T-helper 17 cell (primary cell): ENCODE measurements around the gene SAMD13. TPM values are rescaled to one million over a fixed set of nuclear protein-coding genes. Genes with fewer than 3 reads are reported as not detected.
"Not testable (repeated sequence)": the region's sequence is repeated elsewhere in the genome, so short reads cannot be mapped to it uniquely, and the experiment has no call there.

Source experiments
- ATAC-seq: fragments of 150-1000 bp; cut with Tn5 transposase; 2 replicates; pipeline ENCODE4 v1.10.0; 2021; ENCODE audit warnings: mild to moderate bottlenecking, moderate library complexity
- DNase-seq, 3 donors: peaks; one replicate each; pipeline versions ENCODE4 v3.0.0 to v3.0.0-alpha.2; 2020 to 2021
- H3K9me3 ChIP-seq: one replicate; pipeline ENCODE4 v1.7.0; 2013; ENCODE audit warnings: low read length, mild to moderate bottlenecking; ENCODE audit not compliant: control insufficient read depth, poor library complexity, severe bottlenecking
- H3K27ac Mint-ChIP-seq: one replicate; pipeline ENCODE4 v1.8.0; 2022; ENCODE audit warnings: mild to moderate bottlenecking, moderate library complexity, mixed read lengths
- H3K27me3 Mint-ChIP-seq: one replicate; pipeline ENCODE4 v1.8.0; 2022; ENCODE audit warnings: mixed read lengths
- H3K36me3 Mint-ChIP-seq: one replicate; pipeline ENCODE4 v1.8.0; 2022; ENCODE audit warnings: low read depth, mixed read lengths
- H3K4me1 Mint-ChIP-seq: one replicate; pipeline ENCODE4 v1.8.0; 2022; ENCODE audit warnings: mild to moderate bottlenecking, mixed read lengths
- H3K4me3 Mint-ChIP-seq: one replicate; pipeline ENCODE4 v1.8.0; 2022; ENCODE audit warnings: mild to moderate bottlenecking, moderate library complexity, mixed read lengths
- total RNA-seq, 4 donors: library from RNA in 2 of 4; stranded (reverse) in 2 of 4; gene quantifications; one replicate each; pipeline ENCODE4 v1.2.3 and lab custom pipeline; 2022 to 2026

Gene SAMD13
- total RNA-seq, 2 donors from 2014 or later = not detected

DNA sequence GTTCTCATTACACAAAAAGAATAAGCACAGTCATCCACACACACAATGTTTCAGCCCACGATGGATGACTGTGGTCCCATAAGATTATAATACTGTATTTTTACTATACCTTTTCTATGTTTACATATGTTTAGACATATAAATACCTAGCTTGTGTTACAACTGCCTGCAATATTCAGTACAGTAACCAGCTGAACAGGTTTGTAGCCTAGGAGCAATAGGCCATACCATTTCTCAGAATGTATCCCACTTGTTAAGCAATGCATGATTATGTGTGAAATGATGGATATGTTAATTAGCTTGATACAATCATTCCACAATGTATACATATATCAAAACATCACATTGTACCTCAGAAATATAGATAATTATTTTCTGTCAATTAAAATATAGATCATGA, 33.2 kb upstream of the SAMD13 start:
- Mint-ChIP-seq H3K27ac (no peak overlapping the region), H3K27me3 (no peaks in the 10 kb centered on the region), H3K4me3 (no peak overlapping the region), H3K36me3 (peaks cover 4% of the 10 kb centered on the region), H3K4me1 (peaks cover 12% of the 10 kb centered on the region)
- no peak for DNase-seq
- H3K9me3 ChIP-seq = no peaks in the 10 kb centered on the region
- ATAC-seq = no peak

DNA sequence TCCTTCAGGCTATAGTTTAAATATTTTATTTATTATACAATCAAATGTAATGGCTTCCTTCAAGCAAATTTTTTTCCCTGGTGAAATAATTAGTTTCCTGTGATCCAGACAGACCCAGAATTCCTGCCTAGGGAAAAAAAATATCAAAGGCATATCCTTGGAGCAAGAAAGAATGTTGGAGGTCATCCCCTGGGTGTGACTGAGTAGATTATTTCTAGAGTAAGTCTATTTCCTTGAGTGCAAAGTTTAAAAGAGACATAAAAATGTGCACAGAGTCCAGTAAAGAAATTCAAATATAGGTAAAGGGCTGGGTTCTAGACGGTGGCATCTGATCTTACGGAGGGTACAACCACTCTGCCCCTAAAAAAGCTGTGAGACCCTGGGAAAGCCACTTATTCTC, 32.2 kb upstream of the SAMD13 start:
- Mint-ChIP-seq H3K4me1 (peaks cover 12% of the 10 kb centered on the region), H3K36me3 (peaks cover 4% of the 10 kb centered on the region), H3K27me3 (no peaks in the 10 kb centered on the region), H3K4me3 (no peak overlapping the region), H3K27ac (no peak overlapping the region)
- H3K9me3 ChIP-seq = no peaks in the 10 kb centered on the region
- DNase-seq = no peak
- ATAC-seq = no peak

DNA sequence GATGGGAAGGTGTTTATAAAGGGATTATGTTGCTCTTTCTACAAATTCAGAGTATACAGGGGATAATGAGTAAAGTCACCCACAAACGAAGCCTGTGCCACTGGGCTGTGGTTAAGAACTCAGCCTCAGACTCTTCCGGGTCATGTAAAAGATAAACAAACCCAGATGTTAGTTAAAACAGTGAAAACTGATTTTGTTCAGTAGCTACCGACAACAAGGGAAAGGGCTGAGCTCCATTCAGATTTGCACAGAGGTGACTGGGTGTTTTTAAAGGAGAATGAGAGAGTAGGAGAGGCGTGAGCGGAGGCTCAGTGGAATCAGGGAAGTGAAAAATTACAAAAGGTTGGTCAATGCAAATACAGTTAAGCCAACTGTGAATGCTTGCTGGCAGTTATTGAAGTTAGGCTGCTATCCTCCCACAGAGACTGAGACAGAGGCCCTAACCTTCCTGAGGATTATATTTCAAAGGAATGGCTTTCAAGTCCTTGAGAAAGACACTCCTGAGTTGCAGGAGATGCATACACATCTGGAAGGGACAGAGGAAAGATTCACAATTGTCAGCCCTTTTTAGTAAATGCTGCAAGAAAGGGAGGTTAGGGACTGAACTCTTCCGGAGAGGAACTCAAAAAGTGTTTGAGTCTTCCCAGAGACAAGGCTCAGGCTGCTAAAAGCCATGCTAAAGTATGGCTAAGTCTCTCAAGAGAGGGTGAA, 29.9 kb upstream of the SAMD13 start:
- Mint-ChIP-seq H3K27ac (peak overlapping the region; percentile 90), H3K4me3 (peak overlapping the region; percentile 69), H3K36me3 (peaks cover 4% of the 10 kb centered on the region), H3K4me1 (peaks cover 12% of the 10 kb centered on the region), H3K27me3 (no peaks in the 10 kb centered on the region)
- DNase-seq (no peak), ATAC-seq (peak; percentile 71)
- no peaks in the 10 kb centered on the region for H3K9me3 ChIP-seq

DNA sequence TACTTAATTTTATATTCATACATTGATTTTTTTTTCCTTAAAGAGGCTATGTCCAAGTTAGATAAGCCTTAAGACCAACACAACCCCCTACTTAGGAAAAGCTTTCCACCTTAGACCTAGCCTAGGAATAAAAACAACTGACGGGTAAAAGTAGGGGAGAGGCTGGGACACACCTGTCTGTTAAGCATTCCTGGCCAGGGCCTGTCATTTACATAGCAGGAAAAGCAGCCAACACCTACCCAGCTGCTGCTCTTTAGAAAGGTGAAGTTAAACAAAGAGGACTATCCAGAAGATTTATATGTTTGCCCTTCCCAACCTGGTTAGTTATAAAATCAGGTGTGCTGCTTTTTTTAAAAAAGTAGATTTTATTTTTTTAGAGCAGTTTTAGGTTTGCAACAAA, 29.1 kb upstream of the SAMD13 start:
- Mint-ChIP-seq H3K27ac (peak overlapping the region; percentile 41), H3K36me3 (peaks cover 2% of the 10 kb centered on the region), H3K4me3 (no peak overlapping the region), H3K27me3 (no peaks in the 10 kb centered on the region), H3K4me1 (peaks cover 12% of the 10 kb centered on the region)
- DNase-seq (no peak), ATAC-seq (no peak)
- no peaks in the 10 kb centered on the region for H3K9me3 ChIP-seq

DNA sequence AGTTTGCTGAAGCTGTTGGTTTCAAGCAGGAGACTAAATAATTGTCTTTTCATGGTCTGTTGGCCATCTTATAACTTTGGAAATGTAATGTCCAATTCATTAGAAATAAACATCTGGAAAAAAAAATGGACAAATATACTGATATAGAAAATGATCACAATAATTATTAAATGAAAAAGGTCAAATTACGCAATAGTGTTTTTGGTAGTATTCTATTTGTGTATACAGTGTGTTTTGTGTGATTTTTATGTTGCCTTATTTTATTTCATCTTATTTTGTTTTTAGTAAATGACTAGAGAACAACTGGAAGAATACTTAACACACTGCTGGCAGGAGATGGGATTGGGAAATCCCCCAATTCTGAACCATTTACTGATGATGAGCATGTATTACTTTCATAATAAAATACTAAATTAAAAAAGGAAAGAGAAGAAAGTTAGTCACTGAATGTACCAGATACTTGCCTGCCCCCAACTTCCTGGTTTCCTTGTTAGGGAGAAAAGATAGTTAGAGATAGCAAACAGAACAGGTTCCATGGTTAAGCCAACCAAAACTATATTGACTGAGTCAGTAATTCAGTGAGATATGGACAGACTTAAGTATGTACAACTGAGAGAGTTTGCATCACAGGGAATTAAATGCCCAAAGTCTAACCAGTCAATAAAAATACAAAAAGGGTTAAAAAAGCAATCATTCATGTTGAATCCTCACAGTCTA, 24.0 kb upstream of the SAMD13 start:
- Mint-ChIP-seq H3K27me3 (peaks cover 6% of the 10 kb centered on the region), H3K4me3 (no peak overlapping the region), H3K4me1 (peaks cover 4% of the 10 kb centered on the region), H3K27ac (no peak overlapping the region), H3K36me3 (peaks cover 1% of the 10 kb centered on the region)
- H3K9me3 ChIP-seq = no peaks in the 10 kb centered on the region
- DNase-seq = no peak
- ATAC-seq = no peak

DNA sequence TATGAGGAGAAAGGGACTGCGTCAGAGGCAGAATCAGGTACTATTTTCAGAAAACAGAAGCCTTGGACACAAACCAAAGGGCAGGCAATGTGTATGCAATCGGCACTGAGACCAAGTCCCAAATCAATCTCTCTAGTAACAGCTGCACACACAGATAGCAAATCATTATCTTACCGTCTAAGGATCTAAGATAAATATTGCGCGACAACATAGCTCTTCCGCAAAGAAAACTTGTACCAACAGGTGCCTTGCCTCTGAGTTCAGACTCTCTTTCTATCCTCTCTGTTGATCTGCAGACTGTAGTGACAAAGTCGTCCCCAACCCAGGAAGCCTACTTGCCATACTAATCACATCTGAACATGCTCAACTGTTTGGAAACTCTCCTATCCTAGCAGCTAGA, 22.6 kb upstream of the SAMD13 start:
- Mint-ChIP-seq H3K27me3 (peaks cover 6% of the 10 kb centered on the region), H3K4me1 (peaks cover 4% of the 10 kb centered on the region), H3K36me3 (peaks cover 2% of the 10 kb centered on the region), H3K27ac (no peak overlapping the region), H3K4me3 (no peak overlapping the region)
- ATAC-seq (no peak), DNase-seq (no peak)
- no peaks in the 10 kb centered on the region for H3K9me3 ChIP-seq

DNA sequence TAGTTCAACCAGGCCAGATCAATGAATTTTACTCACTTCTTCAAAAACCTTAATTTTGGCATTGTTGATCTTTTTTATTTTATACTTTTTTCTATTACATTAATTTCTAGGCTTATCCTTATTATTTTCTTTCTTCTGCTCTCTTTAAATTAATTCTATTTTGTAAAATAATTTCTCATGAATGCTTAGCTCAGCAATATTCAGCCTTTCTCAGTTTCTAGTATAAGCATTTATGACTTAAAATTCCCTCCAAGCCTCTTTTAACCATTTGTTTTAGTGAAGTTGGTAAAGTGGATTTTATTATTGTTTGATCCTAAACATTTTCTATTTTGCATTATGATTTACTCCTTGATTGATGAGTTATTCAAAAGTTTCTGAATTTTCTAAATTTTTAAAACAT, 20.6 kb upstream of the SAMD13 start:
- Mint-ChIP-seq H3K27me3 (peaks cover 18% of the 10 kb centered on the region), H3K36me3 (peaks cover 2% of the 10 kb centered on the region), H3K27ac (no peak overlapping the region), H3K4me3 (no peak overlapping the region), H3K4me1 (peaks cover 4% of the 10 kb centered on the region)
- ATAC-seq = no peak
- no peak for DNase-seq
- H3K9me3 ChIP-seq = no peaks in the 10 kb centered on the region

DNA sequence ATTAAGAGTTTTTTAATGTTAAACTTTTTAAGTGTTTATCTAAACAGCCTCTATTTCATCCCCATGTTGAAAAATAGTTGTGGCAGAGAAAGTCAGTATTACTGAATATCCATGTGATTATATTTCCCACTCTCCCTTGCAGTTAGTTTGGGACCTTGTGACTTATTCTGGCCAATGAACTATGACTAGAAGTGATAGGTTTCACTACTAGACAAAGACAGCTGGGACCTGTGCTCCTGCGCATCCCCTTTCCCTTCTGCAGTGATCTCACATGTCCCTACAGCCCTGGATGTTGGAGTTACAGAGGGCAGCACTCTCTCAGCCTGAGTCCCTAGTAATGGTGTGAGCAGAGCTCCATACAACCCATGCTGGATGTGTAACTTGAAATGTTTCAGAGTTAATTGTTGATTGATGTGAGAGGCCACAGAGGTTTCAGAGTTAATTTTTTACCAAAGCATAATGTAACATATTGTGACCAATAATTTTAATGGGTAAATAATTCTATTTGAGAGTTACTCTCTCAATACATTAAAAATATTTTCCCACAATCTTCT, 18.7 kb upstream of the SAMD13 start:
- no peak for DNase-seq
- Mint-ChIP-seq H3K4me1 (peaks cover 4% of the 10 kb centered on the region), H3K27me3 (peaks cover 16% of the 10 kb centered on the region), H3K4me3 (no peak overlapping the region), H3K36me3 (peaks cover 2% of the 10 kb centered on the region), H3K27ac (no peak overlapping the region)
- ATAC-seq = no peak
- no peaks in the 10 kb centered on the region for H3K9me3 ChIP-seq

DNA sequence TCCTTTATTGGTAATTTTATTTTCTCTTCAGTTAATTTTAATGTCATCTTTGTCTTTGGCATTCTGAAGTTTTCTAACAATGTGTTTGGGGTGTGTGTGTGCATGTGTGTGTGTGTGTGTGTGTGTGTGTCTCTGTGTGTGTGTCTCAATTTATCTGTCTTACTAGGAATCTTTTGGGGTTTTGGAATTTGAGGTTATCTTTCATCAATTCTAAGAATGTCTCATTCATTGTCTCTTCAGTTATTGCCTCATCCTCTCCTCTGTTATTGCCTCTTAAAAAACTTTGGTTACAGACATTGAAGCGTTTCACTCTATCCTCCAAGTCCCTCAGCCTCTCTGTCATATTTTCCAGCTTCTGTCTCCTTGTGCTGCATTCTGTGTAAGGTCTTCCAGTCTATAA, 18.1 kb upstream of the SAMD13 start:
- H3K36me3 Mint-ChIP-seq = peaks cover 2% of the 10 kb centered on the region
- ATAC-seq = no peak
- H3K4me1 Mint-ChIP-seq = peaks cover 4% of the 10 kb centered on the region
- H3K27me3 Mint-ChIP-seq = peaks cover 12% of the 10 kb centered on the region
- no peaks in the 10 kb centered on the region for H3K9me3 ChIP-seq
- no peak overlapping the region for H3K4me3 Mint-ChIP-seq
- H3K27ac Mint-ChIP-seq = no peak overlapping the region
- no peak for DNase-seq

DNA sequence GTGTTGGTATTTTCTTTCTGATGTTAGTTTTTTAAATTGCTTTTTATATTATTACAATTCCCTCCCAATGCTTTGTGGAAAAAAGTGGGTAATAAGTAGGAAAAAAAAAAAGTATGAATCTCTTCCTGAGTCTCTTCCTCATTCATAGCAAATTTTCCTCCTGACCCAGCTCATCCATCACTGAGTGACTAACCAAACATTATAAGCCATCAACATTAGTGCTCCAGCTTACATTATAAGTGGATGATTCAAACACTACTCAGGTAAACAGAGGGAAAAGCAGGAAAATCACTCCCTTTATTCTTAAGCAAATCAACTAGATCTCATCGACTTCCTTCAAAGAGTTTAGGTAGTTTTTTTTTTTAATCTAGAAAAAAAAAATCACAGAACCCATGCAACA, 15.4 kb upstream of the SAMD13 start:
- Mint-ChIP-seq H3K4me3 (no peak overlapping the region), H3K36me3 (peaks cover 2% of the 10 kb centered on the region), H3K27me3 (peaks cover 13% of the 10 kb centered on the region), H3K27ac (no peak overlapping the region), H3K4me1 (no peaks in the 10 kb centered on the region)
- ATAC-seq (no peak), DNase-seq (no peak)
- H3K9me3 ChIP-seq = no peaks in the 10 kb centered on the region

DNA sequence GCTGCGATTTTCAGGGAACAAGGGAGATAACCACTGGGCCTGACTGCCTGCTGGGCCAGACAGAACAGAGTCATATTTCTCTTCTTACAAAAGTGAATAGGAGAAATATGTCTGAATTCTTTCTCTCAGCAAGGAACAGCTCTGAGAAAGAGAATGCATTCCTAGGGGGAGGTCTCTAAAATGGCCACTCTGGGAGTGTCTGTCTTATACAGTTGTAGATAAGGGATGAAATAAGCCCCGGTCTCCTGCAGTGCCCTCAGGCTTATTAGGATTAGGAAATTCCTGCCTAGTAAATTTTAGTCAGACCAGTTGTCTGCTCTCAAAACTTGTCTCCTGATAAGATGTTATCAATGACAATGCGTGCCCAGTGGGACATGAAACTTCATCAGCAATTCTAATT, 14.1 kb upstream of the SAMD13 start:
- not testable (repeated sequence) for DNase-seq, H3K4me1 Mint-ChIP-seq, H3K9me3 ChIP-seq, ATAC-seq, H3K36me3 Mint-ChIP-seq, H3K4me3 Mint-ChIP-seq, H3K27ac Mint-ChIP-seq
- peaks cover 26% of the 10 kb centered on the region for H3K27me3 Mint-ChIP-seq

DNA sequence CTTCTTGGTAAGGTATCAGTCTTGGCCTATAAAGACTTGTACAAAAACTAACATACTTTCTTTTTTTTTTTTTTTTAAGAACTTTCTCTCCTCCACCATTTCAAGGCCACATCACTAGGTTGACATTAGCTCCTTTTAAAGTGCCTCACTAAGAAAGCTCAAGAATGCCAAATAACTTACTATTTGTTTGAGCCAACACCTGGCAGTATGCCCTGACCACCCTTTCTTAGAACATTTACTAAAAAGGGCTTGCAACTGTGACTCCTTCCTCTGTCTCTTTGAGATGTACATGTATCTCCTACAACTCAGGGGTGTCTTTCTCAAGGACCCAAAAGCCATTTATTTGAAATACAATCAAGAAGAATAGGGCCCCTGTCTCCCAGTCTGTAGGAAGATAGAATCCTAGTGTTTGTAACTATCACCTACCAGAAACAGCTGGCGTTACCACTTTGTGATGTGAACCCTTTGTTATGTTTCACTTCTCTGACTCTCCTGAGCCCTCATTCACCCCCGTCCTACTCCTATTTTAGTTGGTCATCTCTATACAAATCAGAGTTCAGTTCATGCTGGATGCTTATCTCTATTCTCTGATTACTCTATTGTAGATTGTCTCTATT, 12.2 kb upstream of the SAMD13 start:
- peaks cover 6% of the 10 kb centered on the region for H3K36me3 Mint-ChIP-seq
- H3K27me3 Mint-ChIP-seq = peaks cover 25% of the 10 kb centered on the region
- ATAC-seq = no peak
- no peak overlapping the region for H3K27ac Mint-ChIP-seq
- no peak for DNase-seq
- H3K4me1 Mint-ChIP-seq = no peaks in the 10 kb centered on the region
- no peak overlapping the region for H3K4me3 Mint-ChIP-seq
- no peaks in the 10 kb centered on the region for H3K9me3 ChIP-seq

DNA sequence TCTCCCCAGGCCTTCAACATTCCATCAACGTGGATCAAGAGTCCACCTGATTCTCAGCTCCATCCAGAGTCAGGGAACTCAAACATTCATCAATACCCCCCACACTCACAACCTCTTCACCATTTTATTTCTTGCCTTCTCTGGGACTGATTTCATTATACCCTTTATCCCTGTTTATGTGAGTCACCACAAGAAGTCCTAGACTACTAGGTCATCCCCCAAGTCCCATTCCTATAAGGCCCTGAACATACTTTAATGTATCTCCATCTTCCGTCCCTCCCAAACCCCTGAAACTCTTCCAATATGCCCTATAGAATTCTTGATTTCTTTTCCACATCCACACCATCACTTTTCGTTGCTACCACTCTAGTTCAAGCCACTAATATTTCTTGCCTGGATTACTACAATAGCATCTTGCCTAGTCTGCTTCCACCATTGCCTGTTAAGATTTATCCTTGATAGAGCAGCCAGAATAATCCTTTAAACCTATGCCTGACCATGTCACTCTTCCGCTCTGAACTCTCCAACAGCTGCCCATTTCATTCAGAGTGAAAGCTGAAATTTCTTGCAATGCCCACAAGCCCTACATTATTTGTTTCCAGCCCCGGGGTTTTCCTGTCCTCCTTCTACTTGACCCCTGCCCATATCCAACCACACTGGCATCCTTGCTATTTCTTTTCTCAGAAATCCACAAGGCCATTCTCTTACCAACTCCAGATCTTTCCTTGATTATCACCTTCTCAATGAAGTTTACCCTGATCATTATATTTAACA, 9.4 kb upstream of the SAMD13 start:
- peaks cover 20% of the 10 kb centered on the region for H3K27me3 Mint-ChIP-seq
- peaks cover 4% of the 10 kb centered on the region for H3K4me1 Mint-ChIP-seq
- H3K9me3 ChIP-seq = no peaks in the 10 kb centered on the region
- no peak overlapping the region for H3K27ac Mint-ChIP-seq
- no peak overlapping the region for H3K4me3 Mint-ChIP-seq
- peaks cover 8% of the 10 kb centered on the region for H3K36me3 Mint-ChIP-seq
- no peak for ATAC-seq
- DNase-seq = no peak
